Measurements from ENCODE around the gene TMEM186.
A peak's percentile ranks its signal among the peaks of the same experiment; 100 is the strongest.
"Not testable (repeated sequence)": the region's sequence is repeated elsewhere in the genome, so short reads cannot be mapped to it uniquely, and the experiment has no call there.

TMEM186 gene

GRCh38 chr16:8753416-8754054, 43.9 kb downstream of the TMEM186 start:
- DNase-seq (ENCODE audit: low read depth) = no peak
- H3K4me3 ChIP-seq (ENCODE audit: control insufficient read depth, low read depth, low read length) = no peak overlapping the region
- no peak for TF ChIP-seq CTCF (IDR thresholded peaks at IDR 0.05; ENCODE audit: control insufficient read depth, insufficient read depth, low read depth, low read length, missing control alignments)

GRCh38 chr16:8752706-8753105, 44.7 kb downstream of the TMEM186 start:
- DNase-seq (ENCODE audit: low read depth) = no peak
- no peak overlapping the region for H3K4me3 ChIP-seq (ENCODE audit: control insufficient read depth, low read depth, low read length)
- TF ChIP-seq CTCF (IDR thresholded peaks at IDR 0.05; ENCODE audit: control insufficient read depth, insufficient read depth, low read depth, low read length, missing control alignments) = no peak

GRCh38 chr16:8751481-8752311, 45.7 kb downstream of the TMEM186 start:
- no peak for TF ChIP-seq CTCF (IDR thresholded peaks at IDR 0.05; ENCODE audit: control insufficient read depth, insufficient read depth, low read depth, low read length, missing control alignments)
- no peak overlapping the region for H3K4me3 ChIP-seq (ENCODE audit: control insufficient read depth, low read depth, low read length)
- peak; percentile 24 for DNase-seq (ENCODE audit: low read depth)

GRCh38 chr16:8748944-8749343, 48.5 kb downstream of the TMEM186 start:
- DNase-seq (ENCODE audit: low read depth); H3K4me3 ChIP-seq (ENCODE audit: control insufficient read depth, low read depth, low read length): not testable (repeated sequence)

All from AG09309 (cell line).